Astrocyte (in vitro differentiated cells and primary cell): Measurements from ENCODE around the gene CENPX. TPM values are rescaled to one million over a fixed set of nuclear protein-coding genes. Genes with fewer than 3 reads are reported as not detected.

ENCODE experiments used
- DNase-seq: peaks from one replicate; pipeline ENCODE4 v3.0.0-alpha.2; 2010; ENCODE audit warnings: low read depth
- FAIRE-seq: peaks from 2 replicates; lab custom pipeline; 2011; peaks lifted over from hg19 to GRCh38; lab: Jason Lieb, UNC
- H2AFZ ChIP-seq: 2 replicates; pipeline ENCODE4 v1.6.0; 2012; ENCODE audit warnings: low read depth, low read length, inconsistent platforms
- H3K27ac ChIP-seq: 2 replicates; pipeline ENCODE4 v1.5.1; 2011; ENCODE audit warnings: low read depth, low read length, inconsistent platforms
- H3K27me3 ChIP-seq: 2 replicates; pipeline ENCODE4 v1.6.0; 2011; ENCODE audit warnings: low read length, inconsistent platforms; ENCODE audit not compliant: insufficient read depth
- H3K36me3 ChIP-seq: 2 replicates; pipeline ENCODE4 v1.5.1; 2011; ENCODE audit warnings: low read length, inconsistent platforms; ENCODE audit not compliant: insufficient read depth
- H3K4me1 ChIP-seq: 2 replicates; pipeline ENCODE4 v1.5.1; 2011; ENCODE audit warnings: low read length, inconsistent platforms; ENCODE audit not compliant: insufficient read depth
- H3K4me2 ChIP-seq: 2 replicates; pipeline ENCODE4 v1.6.0; 2012; ENCODE audit warnings: low read length, inconsistent platforms
- H3K4me3 ChIP-seq: 2 replicates; pipeline ENCODE4 v1.5.1; 2011; ENCODE audit warnings: low read depth, mild to moderate bottlenecking, low read length, inconsistent platforms; ENCODE audit not compliant: insufficient read depth
- H3K79me2 ChIP-seq: 2 replicates; pipeline ENCODE4 v1.6.0; 2012; ENCODE audit warnings: mild to moderate bottlenecking, low read length, inconsistent platforms; ENCODE audit not compliant: insufficient read depth
- H3K9ac ChIP-seq: 2 replicates; pipeline ENCODE4 v1.6.0; 2012; ENCODE audit warnings: mild to moderate bottlenecking, low read length, inconsistent platforms
- H3K9me3 ChIP-seq: 2 replicates; pipeline ENCODE4 v1.5.1; 2012; ENCODE audit warnings: low read depth, mild to moderate bottlenecking, low read length, inconsistent platforms; ENCODE audit not compliant: insufficient read depth
- H4K20me1 ChIP-seq: 2 replicates; pipeline ENCODE4 v1.6.0; 2012; ENCODE audit warnings: low read length, inconsistent platforms; ENCODE audit not compliant: insufficient read depth
- H3K27ac Mint-ChIP-seq: one replicate; pipeline ENCODE4 v1.8.0; 2021; ENCODE audit warnings: mild to moderate bottlenecking, mixed read lengths; ENCODE audit not compliant: unreplicated experiment
- H3K27me3 Mint-ChIP-seq: one replicate; pipeline ENCODE4 v1.8.0; 2021; ENCODE audit warnings: low read depth, mixed read lengths; ENCODE audit not compliant: unreplicated experiment
- H3K36me3 Mint-ChIP-seq: one replicate; pipeline ENCODE4 v1.8.0; 2021; ENCODE audit warnings: low read depth, mixed read lengths; ENCODE audit not compliant: unreplicated experiment
- H3K4me1 Mint-ChIP-seq: one replicate; pipeline ENCODE4 v1.8.0; 2021; ENCODE audit warnings: low read depth, mixed read lengths; ENCODE audit not compliant: unreplicated experiment
- H3K4me3 Mint-ChIP-seq: one replicate; pipeline ENCODE4 v1.8.0; 2021; ENCODE audit warnings: mild to moderate bottlenecking, moderate library complexity, mixed read lengths; ENCODE audit not compliant: unreplicated experiment
- H3K9me3 Mint-ChIP-seq: one replicate; pipeline ENCODE4 v1.8.0; 2021; ENCODE audit warnings: mild to moderate bottlenecking, mixed read lengths; ENCODE audit not compliant: unreplicated experiment
- EZH2 ChIP-seq: IDR thresholded peaks from 2 replicates; pipeline ENCODE4 v1.6.1; 2012; ENCODE audit warnings: mild to moderate bottlenecking, low read length, inconsistent platforms; ENCODE audit not compliant: insufficient read depth
- total RNA-seq: library from RNA; stranded (reverse); gene quantifications from 2 replicates; pipeline ENCODE4 v1.2.1, GENCODE V29; 2021
- TF ChIP-seq, protein P1 (sequence below): IDR thresholded peaks from 2 replicates; pipeline ENCODE4 v1.5.1; 2011; ENCODE audit warnings: low read depth, mild to moderate bottlenecking, inconsistent platforms, low read length, moderate library complexity; ENCODE audit not compliant: insufficient read depth

Gene CENPX
- total RNA-seq, 1 donor from 2014 or later = 26.7 TPM

DNA sequence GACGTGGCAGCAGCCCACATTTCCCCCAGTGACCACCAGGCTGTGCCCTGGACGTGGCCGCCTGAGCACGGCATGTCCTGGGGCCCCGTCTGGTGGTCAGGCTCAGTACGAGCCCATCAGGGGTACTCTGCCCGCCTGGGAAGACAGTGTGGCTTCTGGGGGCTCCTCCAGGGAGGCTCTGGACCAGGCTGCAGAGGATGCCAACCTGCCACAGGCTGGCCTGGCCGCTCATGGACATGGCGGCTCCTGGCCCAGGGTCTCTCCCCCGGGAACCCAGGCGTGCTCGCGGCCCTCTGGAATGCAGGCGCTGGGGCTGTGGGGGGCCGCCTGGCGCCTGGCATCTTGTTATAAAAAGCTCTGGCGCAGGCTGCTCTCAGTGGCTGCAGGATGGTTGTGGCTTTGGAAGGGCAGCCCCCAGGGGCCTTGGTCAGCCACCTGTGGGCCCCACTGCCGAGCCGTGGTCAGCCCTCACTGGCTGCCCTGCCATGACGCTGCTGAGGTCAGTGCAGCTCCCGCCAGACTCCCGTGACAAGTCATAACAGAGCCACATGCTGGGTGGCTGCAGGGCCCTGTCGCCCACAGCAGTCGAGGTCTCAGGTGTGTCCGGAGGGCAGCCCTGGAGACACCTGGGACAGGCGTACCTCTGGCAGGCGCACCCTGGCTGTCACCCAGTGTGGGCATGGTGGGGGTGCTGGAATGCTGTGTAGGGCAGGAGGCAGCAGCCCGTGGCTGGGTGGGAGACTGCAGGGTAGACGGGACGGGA is 15.0 kb downstream of the CENPX start:
- Histone ChIP-seq H3K27ac (no peak overlapping the region), H2AFZ (no peak overlapping the region), H3K4me1 (peaks cover 40% of the 10 kb centered on the region), H3K4me3 (no peak overlapping the region), H3K9ac (no peak overlapping the region), H3K79me2 (no peaks in the 10 kb centered on the region), H3K27me3 (no peaks in the 10 kb centered on the region), H3K36me3 (no peaks in the 10 kb centered on the region), H3K9me3 (no peaks in the 10 kb centered on the region), H3K4me2 (no peak overlapping the region), H4K20me1 (peaks cover 6% of the 10 kb centered on the region)
- DNase-seq (no peak), FAIRE-seq (no peak)
- H3K9me3 Mint-ChIP-seq = no peaks in the 10 kb centered on the region
- H3K27me3 Mint-ChIP-seq = no peaks in the 10 kb centered on the region
- H3K4me1 Mint-ChIP-seq = peaks cover 17% of the 10 kb centered on the region
- H3K4me3 Mint-ChIP-seq = no peak overlapping the region
- H3K36me3 Mint-ChIP-seq = no peaks in the 10 kb centered on the region
- no peak for TF ChIP-seq EZH2
- TF ChIP-seq, protein P1, sequence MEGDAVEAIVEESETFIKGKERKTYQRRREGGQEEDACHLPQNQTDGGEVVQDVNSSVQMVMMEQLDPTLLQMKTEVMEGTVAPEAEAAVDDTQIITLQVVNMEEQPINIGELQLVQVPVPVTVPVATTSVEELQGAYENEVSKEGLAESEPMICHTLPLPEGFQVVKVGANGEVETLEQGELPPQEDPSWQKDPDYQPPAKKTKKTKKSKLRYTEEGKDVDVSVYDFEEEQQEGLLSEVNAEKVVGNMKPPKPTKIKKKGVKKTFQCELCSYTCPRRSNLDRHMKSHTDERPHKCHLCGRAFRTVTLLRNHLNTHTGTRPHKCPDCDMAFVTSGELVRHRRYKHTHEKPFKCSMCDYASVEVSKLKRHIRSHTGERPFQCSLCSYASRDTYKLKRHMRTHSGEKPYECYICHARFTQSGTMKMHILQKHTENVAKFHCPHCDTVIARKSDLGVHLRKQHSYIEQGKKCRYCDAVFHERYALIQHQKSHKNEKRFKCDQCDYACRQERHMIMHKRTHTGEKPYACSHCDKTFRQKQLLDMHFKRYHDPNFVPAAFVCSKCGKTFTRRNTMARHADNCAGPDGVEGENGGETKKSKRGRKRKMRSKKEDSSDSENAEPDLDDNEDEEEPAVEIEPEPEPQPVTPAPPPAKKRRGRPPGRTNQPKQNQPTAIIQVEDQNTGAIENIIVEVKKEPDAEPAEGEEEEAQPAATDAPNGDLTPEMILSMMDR = no peak
- no peak overlapping the region for H3K27ac Mint-ChIP-seq

DNA sequence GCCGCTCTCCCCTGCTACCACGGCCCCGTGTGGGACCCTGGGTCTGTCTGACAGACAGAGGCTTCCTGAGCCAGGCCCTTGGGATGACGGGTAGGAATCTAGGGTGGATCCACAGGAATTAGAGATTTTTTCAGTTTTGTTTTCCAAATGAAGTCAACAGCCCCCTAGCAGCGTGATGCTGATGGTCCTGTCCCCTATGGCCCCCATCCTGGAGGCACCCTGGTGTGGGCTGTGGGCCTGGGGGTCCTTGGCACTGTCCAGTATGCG is 15.5 kb downstream of the CENPX start:
- H3K4me1 Mint-ChIP-seq = peaks cover 17% of the 10 kb centered on the region
- FAIRE-seq = no peak
- DNase-seq = no peak
- H3K27ac ChIP-seq = no peak overlapping the region
- H3K9ac ChIP-seq = no peak overlapping the region
- no peaks in the 10 kb centered on the region for H3K9me3 Mint-ChIP-seq
- H3K27me3 Mint-ChIP-seq = no peaks in the 10 kb centered on the region
- no peaks in the 10 kb centered on the region for H3K79me2 ChIP-seq
- no peaks in the 10 kb centered on the region for H3K36me3 ChIP-seq
- no peak overlapping the region for H3K4me2 ChIP-seq
- H2AFZ ChIP-seq = no peak overlapping the region
- H4K20me1 ChIP-seq = peaks cover 6% of the 10 kb centered on the region
- H3K9me3 ChIP-seq = no peaks in the 10 kb centered on the region
- H3K36me3 Mint-ChIP-seq = no peaks in the 10 kb centered on the region
- H3K4me3 Mint-ChIP-seq = no peak overlapping the region
- H3K4me1 ChIP-seq = peaks cover 40% of the 10 kb centered on the region
- no peaks in the 10 kb centered on the region for H3K27me3 ChIP-seq
- TF ChIP-seq, protein P1 = no peak
- TF ChIP-seq EZH2 = no peak
- no peak overlapping the region for H3K27ac Mint-ChIP-seq
- no peak overlapping the region for H3K4me3 ChIP-seq

DNA sequence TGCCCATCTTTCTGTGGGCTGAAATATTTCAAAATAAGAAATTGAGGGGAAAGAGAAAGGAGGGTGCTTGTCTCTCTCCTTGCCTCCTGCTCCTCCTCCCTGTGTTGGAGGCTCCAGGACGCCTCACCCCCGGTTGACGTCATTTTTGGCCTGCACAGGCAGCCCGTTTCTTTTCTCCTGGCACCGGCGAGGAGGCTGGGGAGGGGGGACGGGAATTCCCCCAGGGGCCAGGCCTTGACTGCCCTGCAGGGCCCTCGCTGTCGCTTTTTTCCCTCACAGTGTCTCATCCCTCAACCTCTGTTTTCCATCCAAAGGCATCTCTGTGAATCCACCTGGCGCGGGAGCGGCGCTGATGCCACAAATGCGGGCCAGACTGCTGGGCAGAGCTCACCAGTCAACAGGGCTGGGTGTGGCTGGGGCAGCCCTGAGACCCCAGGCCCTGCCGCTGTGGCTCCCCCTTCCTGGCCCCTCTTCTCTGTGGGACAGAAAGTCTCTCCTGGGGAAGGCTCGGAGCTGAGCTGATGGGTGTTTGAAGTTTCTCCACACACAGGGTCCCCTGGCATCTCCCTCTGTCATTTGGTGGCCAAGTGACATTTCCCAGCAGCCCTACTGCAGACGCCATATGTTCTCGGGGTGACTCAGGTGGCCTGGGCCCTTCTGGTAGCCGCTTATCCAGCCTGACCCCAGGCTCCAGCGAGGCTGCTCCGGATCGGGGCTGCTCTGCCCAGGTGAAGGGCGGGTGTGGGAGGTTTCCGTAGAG is 16.0 kb downstream of the CENPX start:
- FAIRE-seq = no peak
- no peaks in the 10 kb centered on the region for H3K36me3 ChIP-seq
- no peak overlapping the region for H3K27ac ChIP-seq
- Mint-ChIP-seq H3K4me3 (peak overlapping the region; percentile 76), H3K36me3 (no peaks in the 10 kb centered on the region), H3K27ac (peak overlapping the region; percentile 47), H3K4me1 (peaks cover 18% of the 10 kb centered on the region), H3K9me3 (no peaks in the 10 kb centered on the region), H3K27me3 (no peaks in the 10 kb centered on the region)
- no peak overlapping the region for H2AFZ ChIP-seq
- no peaks in the 10 kb centered on the region for H3K79me2 ChIP-seq
- H3K9ac ChIP-seq = peak overlapping the region; percentile 58
- peaks cover 41% of the 10 kb centered on the region for H3K4me1 ChIP-seq
- H4K20me1 ChIP-seq = peaks cover 6% of the 10 kb centered on the region
- H3K27me3 ChIP-seq = no peaks in the 10 kb centered on the region
- H3K4me3 ChIP-seq = no peak overlapping the region
- TF ChIP-seq EZH2 = no peak
- TF ChIP-seq, protein P1 = no peak
- DNase-seq = peak; percentile 54
- H3K4me2 ChIP-seq = peak overlapping the region; percentile 28
- H3K9me3 ChIP-seq = no peaks in the 10 kb centered on the region
